Right atrium auricular region (tissue), 2 donors: ENCODE data around the gene EIF4EBP2. TPM values are rescaled to one million over a fixed set of nuclear protein-coding genes. Genes with fewer than 3 reads are reported as not detected.

ENCODE experiments used
- DNase-seq: peaks from one replicate; pipeline ENCODE4 v3.0.0-alpha.2; 2019; ENCODE audit warnings: low spot score
- H3K27ac ChIP-seq, 2 donors: fragments of 200-600 bp; sonication (generic); 1 replicate in 1 of 2; 2 replicates in 1 of 2; pipeline ENCODE4 v1.5.1; 2016 to 2019
- H3K27me3 ChIP-seq, 2 donors: fragments of 200-600 bp; sonication (generic); one replicate each; pipeline versions ENCODE4 v1.5.1 to v1.6.0; 2017 to 2019
- H3K36me3 ChIP-seq: fragments of 200-600 bp; sonication (generic); one replicate; pipeline ENCODE4 v1.5.1; 2016
- H3K4me1 ChIP-seq, 2 donors: fragments of 200-600 bp; sonication (generic); one replicate each; pipeline versions ENCODE4 v1.5.1 to v1.6.0; 2017 to 2019
- H3K4me3 ChIP-seq, 2 donors: fragments of 200-600 bp; sonication (generic); 1 replicate in 1 of 2; 2 replicates in 1 of 2; pipeline ENCODE4 v1.5.1; 2017 to 2019; ENCODE audit warnings: mild to moderate bottlenecking in 1 of 2, moderate library complexity in 1 of 2
- H3K9me3 ChIP-seq, 2 donors: fragments of 200-600 bp; sonication (generic); one replicate each; pipeline ENCODE4 v1.5.1; 2019
- CTCF ChIP-seq, 2 donors: fragments of 200-600 bp; sonication (generic); IDR thresholded peaks; one replicate each; pipeline ENCODE4 v1.5.1; 2019; ENCODE audit warnings: antibody characterized with exemption in 2 of 2
- total RNA-seq, 2 donors: library from RNA; depleted of rRNA; stranded (reverse); fragments of >200 nt; gene quantifications; one replicate each; pipeline ENCODE4 v1.1.0, GENCODE V29; 2016

EIF4EBP2 gene
- total RNA-seq, 2 donors from 2014 or later: 90.0 to 116 TPM

GRCh38 chr10:70364772-70365091 is 39.2 kb upstream of the EIF4EBP2 start:
- Histone ChIP-seq H3K27ac (no peak overlapping the region), H3K9me3 (no peaks in the 10 kb centered on the region), H3K36me3 (no peaks in the 10 kb centered on the region), H3K4me3 (no peak overlapping the region), H3K4me1 (peaks cover 0 to 19% of the 10 kb centered on the region in 2 donors), H3K27me3 (no peaks in the 10 kb centered on the region)
- peak in 1 of 2 donors; percentile 13 for TF ChIP-seq CTCF (IDR thresholded peaks at IDR 0.05)
- DNase-seq: no peak

- Histone ChIP-seq H3K9me3 (no peaks in the 10 kb centered on the region), H3K36me3 (no peaks in the 10 kb centered on the region), H3K4me1 (peaks cover 0 to 19% of the 10 kb centered on the region in 2 donors), H3K27ac (no peak overlapping the region), H3K27me3 (no peaks in the 10 kb centered on the region), H3K4me3 (no peak overlapping the region)
- no peak for DNase-seq
- TF ChIP-seq CTCF (IDR thresholded peaks at IDR 0.05): no peak
Observed at GRCh38 chr10:70367195-70367796, 36.6 kb upstream of the EIF4EBP2 start.

GRCh38 chr10:70368774-70369482 is 35.0 kb upstream of the EIF4EBP2 start:
- peaks cover 0 to 9% of the 10 kb centered on the region in 2 donors for H3K4me1 ChIP-seq
- H3K27me3 ChIP-seq: no peaks in the 10 kb centered on the region
- no peak overlapping the region for H3K27ac ChIP-seq
- no peak for DNase-seq
- H3K36me3 ChIP-seq: no peaks in the 10 kb centered on the region
- no peak for TF ChIP-seq CTCF (IDR thresholded peaks at IDR 0.05)
- no peaks in the 10 kb centered on the region for H3K9me3 ChIP-seq
- no peak overlapping the region for H3K4me3 ChIP-seq

- no peak for TF ChIP-seq CTCF (IDR thresholded peaks at IDR 0.05)
Observed at GRCh38 chr10:70369498-70370018, 34.4 kb upstream of the EIF4EBP2 start.

GRCh38 chr10:70370766-70371165 is 33.2 kb upstream of the EIF4EBP2 start:
- no peak overlapping the region for H3K27ac ChIP-seq
- DNase-seq: no peak
- H3K27me3 ChIP-seq: no peaks in the 10 kb centered on the region
- H3K4me3 ChIP-seq: no peak overlapping the region
- no peak for TF ChIP-seq CTCF (IDR thresholded peaks at IDR 0.05)
- no peaks in the 10 kb centered on the region for H3K4me1 ChIP-seq
- no peaks in the 10 kb centered on the region for H3K9me3 ChIP-seq
- H3K36me3 ChIP-seq: no peaks in the 10 kb centered on the region

More at GRCh38 chr10:70369498-70370018, 34.4 kb upstream of the EIF4EBP2 start:
- DNase-seq: no peak
- no peaks in the 10 kb centered on the region for H3K27me3 ChIP-seq
- no peaks in the 10 kb centered on the region for H3K36me3 ChIP-seq
- peaks cover 0 to 3% of the 10 kb centered on the region in 2 donors for H3K4me1 ChIP-seq
- no peaks in the 10 kb centered on the region for H3K9me3 ChIP-seq
- H3K4me3 ChIP-seq: no peak overlapping the region
- no peak overlapping the region for H3K27ac ChIP-seq
